ENCODE data around the gene CFAP57.
A peak's percentile ranks its signal among the peaks of the same experiment; 100 is the strongest.

CFAP57 gene

GRCh38 chr1:43277116-43277876 lies 105.2 kb downstream of the CFAP57 start:
- DNase-seq (ENCODE audit: low spot score): no peak

- DNase-seq (ENCODE audit: low spot score): no peak
Measured at GRCh38 chr1:43279161-43279560, 107.0 kb downstream of the CFAP57 start.

- DNase-seq (ENCODE audit: low spot score): no peak
Measured at GRCh38 chr1:43279666-43280065, 107.5 kb downstream of the CFAP57 start.

GRCh38 chr1:43280692-43281091 lies 108.6 kb downstream of the CFAP57 start:
- DNase-seq (ENCODE audit: low spot score): no peak

- DNase-seq (ENCODE audit: low spot score): no peak
Measured at GRCh38 chr1:43282220-43283195, 110.4 kb downstream of the CFAP57 start.

GRCh38 chr1:43284065-43284464 lies 111.9 kb downstream of the CFAP57 start:
- DNase-seq (ENCODE audit: low spot score): no peak

- DNase-seq (ENCODE audit: low spot score): no peak
Measured at GRCh38 chr1:43284546-43285110, 112.5 kb downstream of the CFAP57 start.

GRCh38 chr1:43285269-43285990 lies 113.3 kb downstream of the CFAP57 start, which contains the start of gene C1orf210:
Gene C1orf210, minus strand, starts transcription at chr1:43285581. Its CDS starts 2,311 bp downstream, at chr1:43283270.
- DNase-seq (ENCODE audit: low spot score): no peak

- no peak for DNase-seq (ENCODE audit: low spot score)
Measured at GRCh38 chr1:43286115-43286514, 114.0 kb downstream of the CFAP57 start.

GRCh38 chr1:43286533-43286932 lies 114.4 kb downstream of the CFAP57 start:
- no peak for DNase-seq (ENCODE audit: low spot score)

GRCh38 chr1:43288058-43288784 lies 116.1 kb downstream of the CFAP57 start:
- no peak for DNase-seq (ENCODE audit: low spot score)

GRCh38 chr1:43288785-43289706 lies 116.9 kb downstream of the CFAP57 start:
- DNase-seq (ENCODE audit: low spot score): no peak

GRCh38 chr1:43292216-43292615 lies 120.1 kb downstream of the CFAP57 start:
- DNase-seq (ENCODE audit: low spot score): no peak

- no peak for DNase-seq (ENCODE audit: low spot score)
Measured at GRCh38 chr1:43292679-43293078, 120.5 kb downstream of the CFAP57 start.

- no peak for DNase-seq (ENCODE audit: low spot score)
Measured at GRCh38 chr1:43293176-43293575, 121.0 kb downstream of the CFAP57 start.

- peak; percentile 7 for DNase-seq (ENCODE audit: low spot score)
Measured at GRCh38 chr1:43293896-43294760, 122.0 kb downstream of the CFAP57 start.

- no peak for DNase-seq (ENCODE audit: low spot score)
Measured at GRCh38 chr1:43294761-43295160, 122.6 kb downstream of the CFAP57 start.

GRCh38 chr1:43296207-43296606 lies 124.1 kb downstream of the CFAP57 start:
- DNase-seq (ENCODE audit: low spot score): no peak

GRCh38 chr1:43298055-43298454 lies 125.9 kb downstream of the CFAP57 start:
- DNase-seq (ENCODE audit: low spot score): no peak
